H1 (cell line): ENCODE measurements around the gene STIM1. TPM values are rescaled to one million over a fixed set of nuclear protein-coding genes. Genes with fewer than 3 reads are reported as not detected.

Experiments
- CTCF ChIA-PET: fragments of 300-600 bp; sonication (Branson Sonifier 250); formaldehyde crosslinking; loops from one replicate; lab custom pipeline; 2021; ENCODE audit not compliant: partially characterized antibody; lab: Charles Lee
- POLR2A ChIA-PET: fragments of 300-600 bp; sonication (Branson Sonifier 250); formaldehyde crosslinking; loops from one replicate; lab custom pipeline; 2021; ENCODE audit warnings: inconsistent platforms; ENCODE audit not compliant: partially characterized antibody; lab: Charles Lee
- DNase-seq, 2 experiments: peaks; one replicate each; pipeline versions ENCODE4 v3.0.0 to v3.0.0-alpha.2; 2010 to 2022; ENCODE audit warnings: low spot score in 2 of 2, low read depth in 1 of 2, mixed read lengths in 1 of 2
- FAIRE-seq: peaks from 2 replicates; lab custom pipeline; 2011; peaks lifted over from hg19 to GRCh38; lab: Jason Lieb, UNC
- H2AFZ ChIP-seq: 2 replicates; pipeline ENCODE4 v1.8.1; 2012; ENCODE audit warnings: low read length, inconsistent platforms
- H2AK5ac ChIP-seq: 2 replicates; pipeline ENCODE4 v1.6.1; 2013; ENCODE audit warnings: low read depth, low read length
- H2BK120ac ChIP-seq: replicated peaks from 2 replicates; pipeline ENCODE3; 2013; ENCODE audit warnings: low read depth, low read length, inconsistent platforms
- H2BK12ac ChIP-seq: 2 replicates; pipeline ENCODE4 v1.6.1; 2013; ENCODE audit warnings: low read depth, low read length
- H2BK15ac ChIP-seq: 2 replicates; pipeline ENCODE4 v1.6.1; 2013; ENCODE audit warnings: low read length
- H2BK20ac ChIP-seq: 2 replicates; pipeline ENCODE4 v1.6.1; 2013; ENCODE audit warnings: low read length
- H2BK5ac ChIP-seq: 2 replicates; pipeline ENCODE4 v1.6.1; 2013; ENCODE audit warnings: low read depth, low read length
- H3K14ac ChIP-seq: 2 replicates; pipeline ENCODE4 v1.6.1; 2013; ENCODE audit warnings: inconsistent platforms; ENCODE audit not compliant: insufficient read length
- H3K18ac ChIP-seq: 2 replicates; pipeline ENCODE4 v1.6.1; 2013; ENCODE audit warnings: low read length; ENCODE audit errors: extremely low read depth
- H3K23ac ChIP-seq: 2 replicates; pipeline ENCODE4 v1.6.1; 2013; ENCODE audit warnings: inconsistent platforms; ENCODE audit not compliant: insufficient read length
- H3K23me2 ChIP-seq: 2 replicates; pipeline ENCODE4 v1.6.1; 2013; ENCODE audit warnings: low read depth, low read length
- H3K27ac ChIP-seq: 2 replicates; pipeline ENCODE4 v1.6.1; 2011; ENCODE audit warnings: low read depth, low read length, inconsistent platforms
- H3K27me3 ChIP-seq, 4 experiments: replicated peaks in 1 of 4; 1 replicate in 1 of 4; 2 replicates in 3 of 4; pipeline versions ENCODE4 v1.6.1 to v1.8.1; 2011 to 2013; ENCODE audit warnings: low read length in 3 of 4, mild to moderate bottlenecking in 3 of 4, inconsistent platforms in 2 of 4, mixed read lengths in 2 of 4, moderate library complexity in 1 of 4; ENCODE audit not compliant: control insufficient read depth in 3 of 4, insufficient read depth in 3 of 4; ENCODE audit errors: extremely low read depth in 1 of 4
- H3K36me3 ChIP-seq, 4 experiments: 2 replicates each; pipeline versions ENCODE4 v1.6.1 to v1.8.1; 2011 to 2013; ENCODE audit warnings: mild to moderate bottlenecking in 4 of 4, low read length in 3 of 4, moderate library complexity in 2 of 4, control low read depth in 1 of 4, inconsistent platforms in 1 of 4; ENCODE audit not compliant: insufficient read depth in 4 of 4, control insufficient read depth in 2 of 4
- H3K4ac ChIP-seq: replicated peaks from 2 replicates; pipeline ENCODE3; 2013; ENCODE audit warnings: low read length, low read depth, mixed read lengths, inconsistent platforms; ENCODE audit not compliant: insufficient read length
- H3K4me1 ChIP-seq, 4 experiments: replicated peaks in 1 of 4; 1 replicate in 1 of 4; 2 replicates in 3 of 4; pipeline versions ENCODE4 v1.6.1 to v1.8.1; 2011 to 2013; ENCODE audit warnings: low read length in 3 of 4, inconsistent platforms in 2 of 4, mixed read lengths in 1 of 4; ENCODE audit not compliant: insufficient read depth in 4 of 4, control insufficient read depth in 3 of 4
- H3K4me2 ChIP-seq, 2 experiments: 2 replicates each; pipeline versions ENCODE4 v1.6.1 to v1.8.1; 2011 to 2013; ENCODE audit warnings: low read depth in 2 of 2, low read length in 2 of 2, control low read depth in 1 of 2, inconsistent platforms in 1 of 2, mild to moderate bottlenecking in 1 of 2; ENCODE audit not compliant: insufficient read depth in 1 of 2
- H3K4me3 ChIP-seq, 4 experiments: fragments of 200-600, 300-600 bp in 1 of 4; sonication (generic), shearing (Covaris generic), sonication (Bioruptor Twin) in 1 of 4; 2 replicates each; pipeline versions ENCODE4 v1.5.1 to v1.8.1; 2011 to 2016; ENCODE audit warnings: low read length in 4 of 4, low read depth in 3 of 4, control low read depth in 2 of 4, inconsistent platforms in 2 of 4, mild to moderate bottlenecking in 2 of 4, mixed read lengths in 1 of 4, moderate library complexity in 1 of 4; ENCODE audit not compliant: insufficient read depth in 2 of 4; ENCODE audit errors: extremely low read depth in 1 of 4
- H3K56ac ChIP-seq: replicated peaks from 2 replicates; pipeline ENCODE3; 2013; ENCODE audit warnings: low read depth, mild to moderate bottlenecking, mixed read lengths, low read length, inconsistent platforms; ENCODE audit not compliant: insufficient read length
- H3K79me1 ChIP-seq: 2 replicates; pipeline ENCODE4 v1.6.1; 2013; ENCODE audit warnings: low read depth, low read length, control low read depth
- H3K79me2 ChIP-seq, 2 experiments: 2 replicates each; pipeline versions ENCODE4 v1.6.1 to v1.8.1; 2012 to 2013; ENCODE audit warnings: low read length in 2 of 2, mild to moderate bottlenecking in 2 of 2, inconsistent platforms in 1 of 2; ENCODE audit not compliant: insufficient read depth in 2 of 2, control insufficient read depth in 1 of 2
- H3K9ac ChIP-seq, 4 experiments: replicated peaks in 1 of 4; 1 replicate in 1 of 4; 2 replicates in 3 of 4; pipeline versions ENCODE4 v1.6.1 to v1.8.1; 2011 to 2013; ENCODE audit warnings: low read depth in 3 of 4, low read length in 3 of 4, control low read depth in 2 of 4, mild to moderate bottlenecking in 2 of 4, moderate library complexity in 2 of 4, inconsistent platforms in 1 of 4; ENCODE audit errors: extremely low read depth in 1 of 4
- H3K9me3 ChIP-seq, 2 experiments: 2 replicates each; pipeline versions ENCODE4 v1.6.1 to v1.8.1; 2012 to 2013; ENCODE audit warnings: mild to moderate bottlenecking in 2 of 2, moderate library complexity in 2 of 2, control low read depth in 1 of 2, inconsistent platforms in 1 of 2, low read depth in 1 of 2, low read length in 1 of 2, mixed read lengths in 1 of 2; ENCODE audit not compliant: insufficient read depth in 2 of 2
- H4K20me1 ChIP-seq, 2 experiments: replicated peaks in 1 of 2; 2 replicates each; pipeline versions ENCODE3 to v1.8.1; 2011 to 2013; ENCODE audit warnings: inconsistent platforms in 2 of 2, low read length in 2 of 2, mild to moderate bottlenecking in 1 of 2; ENCODE audit not compliant: insufficient read depth in 2 of 2, control insufficient read depth in 1 of 2
- H4K5ac ChIP-seq: 2 replicates; pipeline ENCODE4 v1.6.1; 2013; ENCODE audit warnings: low read length, low read depth, mixed read lengths, inconsistent platforms; ENCODE audit not compliant: insufficient read length
- H4K8ac ChIP-seq: 2 replicates; pipeline ENCODE4 v1.8.0; 2013; ENCODE audit warnings: mild to moderate bottlenecking, moderate library complexity, low read length, inconsistent platforms; ENCODE audit not compliant: insufficient read depth; ENCODE audit errors: extremely low read depth
- H4K91ac ChIP-seq: replicated peaks from 2 replicates; pipeline ENCODE3; 2013; ENCODE audit warnings: low read length, mixed read lengths, inconsistent platforms; ENCODE audit not compliant: insufficient read length
- ASH2L ChIP-seq: fragments of 200-600, 300-600 bp; sonication (generic); IDR thresholded peaks from one replicate; pipeline ENCODE4 v1.7.1; 2017; ENCODE audit warnings: low read length
- CBX5 ChIP-seq: fragments of 300-800, 300-1000 bp; sonication (generic); IDR thresholded peaks from 2 replicates; pipeline ENCODE4 v1.7.1; 2016; ENCODE audit warnings: antibody characterized with exemption, low read length, low read depth
- HDAC6 ChIP-seq: IDR thresholded peaks from one replicate; pipeline ENCODE4 v1.7.1; 2012; ENCODE audit warnings: low read depth, mild to moderate bottlenecking, inconsistent platforms, low read length, moderate library complexity
- JUND ChIP-seq: IDR thresholded peaks from 2 replicates; pipeline ENCODE4 v1.6.1; 2011; ENCODE audit warnings: mild to moderate bottlenecking, improper control_type of control experiment, low read length
- RFX5 ChIP-seq: IDR thresholded peaks from 2 replicates; pipeline ENCODE4 v1.6.1; 2011; ENCODE audit warnings: low read depth, low read length, improper control_type of control experiment, borderline replicate concordance
- SAP30 ChIP-seq: fragments of 300-600 bp; sonication (generic); IDR thresholded peaks from 2 replicates; pipeline ENCODE4 v1.7.1; 2012; ENCODE audit warnings: low read length, moderate library complexity, mild to moderate bottlenecking, inconsistent platforms; ENCODE audit not compliant: insufficient read depth, insufficient replicate concordance
- SIRT6 ChIP-seq: IDR thresholded peaks from one replicate; pipeline ENCODE4 v1.7.1; 2012; ENCODE audit warnings: low read length, inconsistent platforms
- SRF ChIP-seq: IDR thresholded peaks from 2 replicates; pipeline ENCODE4 v1.6.1; 2011; ENCODE audit warnings: mild to moderate bottlenecking, low read depth, low read length, moderate library complexity
- TAF1 ChIP-seq: IDR thresholded peaks from 2 replicates; pipeline ENCODE4 v1.6.1; 2011; ENCODE audit warnings: mild to moderate bottlenecking, low read depth, low read length
- YY1 ChIP-seq: IDR thresholded peaks from 2 replicates; pipeline ENCODE4 v1.6.1; 2011; ENCODE audit warnings: low read depth, mild to moderate bottlenecking, low read length
- WGBS, 2 experiments: shearing (Covaris generic) in 1 of 2; methylation state at CpG; one replicate each; pipeline versions ENCODE4 v1.1.6 to v1.1.7; 2013 to 2015; ENCODE audit warnings: low lambda C conversion rate in 2 of 2, mixed read lengths in 2 of 2, inconsistent platforms in 1 of 2, low coverage in 1 of 2, missing lambda C conversion rate in 1 of 2; ENCODE audit not compliant: insufficient replicate concordance in 2 of 2, insufficient coverage in 1 of 2, insufficient read length in 1 of 2; ENCODE audit errors: extremely low coverage in 1 of 2, missing lambda C conversion rate in 1 of 2; 5-methylcytosine and 5-hydroxymethylcytosine counted together
- polyA plus RNA-seq, 7 experiments: library from polyadenylated mRNA; depleted of rRNA in 3 of 7; stranded (reverse) in 5 of 7; unstranded in 2 of 7; fragments of >200 nt in 5 of 7; fragments of 200-250 nt in 2 of 7; gene quantifications; 1 replicate in 5 of 7; 2 replicates in 1 of 7; 4 replicates in 1 of 7; pipeline versions ENCODE4 v1.2.1 to v1.2.3, GENCODE V29; 2011 to 2013; ENCODE audit warnings: missing spikeins in 2 of 7, mixed read lengths in 2 of 7
- total RNA-seq: library from RNA; stranded (reverse); fragmentation: NEBNext Ultra II Directional; extraction: Animal tissue kit (Norgen Biotek cat#: 25700); gene quantifications from 2 replicates; pipeline ENCODE4 v1.2.1, GENCODE V29; 2021
- TF ChIP-seq, protein P1 (sequence below): IDR thresholded peaks from 2 replicates; pipeline ENCODE4 v1.6.1; 2012; ENCODE audit warnings: inconsistent platforms
- TF ChIP-seq, protein P2 (sequence below), 3 experiments: IDR thresholded peaks; 1 replicate in 2 of 3; 2 replicates in 1 of 3; pipeline versions ENCODE4 v1.5.1 to v1.6.1; 2011; ENCODE audit warnings: low read length in 3 of 3, mild to moderate bottlenecking in 3 of 3, inconsistent platforms in 2 of 3, low read depth in 1 of 3, moderate library complexity in 1 of 3; ENCODE audit not compliant: insufficient read depth in 1 of 3; ENCODE audit errors: control extremely low read depth in 1 of 3

The STIM1 gene
- total and polyA plus RNA-seq, 2 of the 8 experiments (the other 6 are each of a cell fraction or from before 2014, with no cell fraction given): 11.1 to 12.2 TPM

DNA sequence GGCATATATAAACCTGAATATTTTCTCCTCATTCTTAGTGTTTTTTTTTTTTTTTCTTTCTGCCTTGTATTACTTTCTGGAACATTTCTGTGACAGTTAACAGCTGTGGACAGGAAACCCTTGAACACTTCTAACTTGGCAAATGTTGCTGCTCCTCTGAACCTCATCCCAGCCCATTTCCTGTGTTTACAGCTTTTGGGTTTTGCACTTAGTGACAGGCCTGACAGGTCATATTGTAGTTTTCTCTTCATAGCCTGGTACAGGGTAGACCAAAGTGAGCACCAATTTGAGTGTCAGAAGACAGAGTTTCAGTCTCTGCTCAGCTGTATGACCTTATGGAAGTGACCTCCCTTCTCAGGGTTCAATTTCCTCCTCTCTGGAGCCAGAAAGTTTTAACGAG is 91.6 kb downstream of the STIM1 start:
- DNase-seq (no peak), FAIRE-seq (no peak)
- Histone ChIP-seq H3K27ac (no peak overlapping the region), H2BK20ac (no peak overlapping the region), H4K91ac (no peak overlapping the region), H4K8ac (no peak overlapping the region), H3K4me1 (peaks cover 0 to 3% (median 2%) of the 10 kb centered on the region in 4 experiments; a peak in 4 of 7 replicates), H4K20me1 (no peaks in the 10 kb centered on the region), H3K36me3 (no peaks in the 10 kb centered on the region), H2AFZ (no peak overlapping the region), H3K23ac (no peak overlapping the region), H3K23me2 (no peaks in the 10 kb centered on the region), H4K5ac (no peak overlapping the region), H3K9ac (no peak overlapping the region), H2BK12ac (no peak overlapping the region), H2AK5ac (no peak overlapping the region), H2BK5ac (no peak overlapping the region), H2BK15ac (no peak overlapping the region), H3K14ac (no peak overlapping the region), H3K56ac (no peak overlapping the region), H3K79me1 (no peaks in the 10 kb centered on the region), H3K79me2 (no peaks in the 10 kb centered on the region), H3K4ac (no peak overlapping the region), H3K4me2 (no peak overlapping the region), H3K18ac (no peak overlapping the region), H3K9me3 (no peaks in the 10 kb centered on the region), H2BK120ac (no peak overlapping the region), H3K4me3 (no peak overlapping the region), H3K27me3 (no peaks in the 10 kb centered on the region; a peak in 1 of 7 replicates)
- POLR2A ChIA-PET: no interaction called here
- CTCF ChIA-PET: interaction anchor here (2.3 kb wide), 1 partner anchor 13 kb away, joined by 16 read pairs; no protein-coding TSS in a partner anchor
- 77% methylated on average over 1 of the region's 1 CpG; no CpG with 5 or more reads in 1 of the 2 experiments for WGBS, 2 experiments
- TF ChIP-seq, protein P1, sequence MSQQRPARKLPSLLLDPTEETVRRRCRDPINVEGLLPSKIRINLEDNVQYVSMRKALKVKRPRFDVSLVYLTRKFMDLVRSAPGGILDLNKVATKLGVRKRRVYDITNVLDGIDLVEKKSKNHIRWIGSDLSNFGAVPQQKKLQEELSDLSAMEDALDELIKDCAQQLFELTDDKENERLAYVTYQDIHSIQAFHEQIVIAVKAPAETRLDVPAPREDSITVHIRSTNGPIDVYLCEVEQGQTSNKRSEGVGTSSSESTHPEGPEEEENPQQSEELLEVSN: no peak
- TF ChIP-seq RFX5: no peak
- no peak for TF ChIP-seq ASH2L
- no peak for TF ChIP-seq CBX5
- TF ChIP-seq YY1: no peak
- no peak for TF ChIP-seq SAP30
- no peak for TF ChIP-seq SIRT6
- TF ChIP-seq HDAC6: no peak
- TF ChIP-seq, protein P2, sequence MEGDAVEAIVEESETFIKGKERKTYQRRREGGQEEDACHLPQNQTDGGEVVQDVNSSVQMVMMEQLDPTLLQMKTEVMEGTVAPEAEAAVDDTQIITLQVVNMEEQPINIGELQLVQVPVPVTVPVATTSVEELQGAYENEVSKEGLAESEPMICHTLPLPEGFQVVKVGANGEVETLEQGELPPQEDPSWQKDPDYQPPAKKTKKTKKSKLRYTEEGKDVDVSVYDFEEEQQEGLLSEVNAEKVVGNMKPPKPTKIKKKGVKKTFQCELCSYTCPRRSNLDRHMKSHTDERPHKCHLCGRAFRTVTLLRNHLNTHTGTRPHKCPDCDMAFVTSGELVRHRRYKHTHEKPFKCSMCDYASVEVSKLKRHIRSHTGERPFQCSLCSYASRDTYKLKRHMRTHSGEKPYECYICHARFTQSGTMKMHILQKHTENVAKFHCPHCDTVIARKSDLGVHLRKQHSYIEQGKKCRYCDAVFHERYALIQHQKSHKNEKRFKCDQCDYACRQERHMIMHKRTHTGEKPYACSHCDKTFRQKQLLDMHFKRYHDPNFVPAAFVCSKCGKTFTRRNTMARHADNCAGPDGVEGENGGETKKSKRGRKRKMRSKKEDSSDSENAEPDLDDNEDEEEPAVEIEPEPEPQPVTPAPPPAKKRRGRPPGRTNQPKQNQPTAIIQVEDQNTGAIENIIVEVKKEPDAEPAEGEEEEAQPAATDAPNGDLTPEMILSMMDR (IDR thresholded peaks at IDR 0.05; ENCODE audit: control extremely low read depth in 1 of 3, insufficient read depth in 1 of 3, low read depth in 1 of 3, low read length in 3 of 3): no peak
- no peak for TF ChIP-seq JUND
- TF ChIP-seq TAF1: no peak
- TF ChIP-seq SRF: no peak
